BJ (cell line): ENCODE measurements around the gene CTTNBP2. TPM values are rescaled to one million over a fixed set of nuclear protein-coding genes. Genes with fewer than 3 reads are reported as not detected.

Experiments
- CTCF ChIA-PET: fragments of 350-600 bp; formaldehyde crosslinking; extraction: SDS; loops from one replicate; lab custom pipeline; 2021; ENCODE audit warnings: antibody characterized with exemption, inconsistent platforms; lab: Yijun Ruan, JAX
- POLR2A ChIA-PET: fragments of 300-600 bp; sonication (Branson Sonifier 250); formaldehyde crosslinking; extraction: SDS; loops from one replicate; lab custom pipeline; 2021; ENCODE audit warnings: antibody characterized with exemption; lab: Charles Lee
- DNase-seq: peaks from one replicate; pipeline ENCODE4 v3.0.0-alpha.2; 2011; ENCODE audit warnings: low read depth
- H3K27me3 ChIP-seq: 2 replicates; pipeline ENCODE4 v1.6.0; 2011; ENCODE audit warnings: low read length; ENCODE audit not compliant: control insufficient read depth, insufficient read depth
- H3K36me3 ChIP-seq: 2 replicates; pipeline ENCODE4 v1.5.1; 2011; ENCODE audit warnings: low read length; ENCODE audit not compliant: control insufficient read depth, insufficient read depth
- H3K4me3 ChIP-seq: 2 replicates; pipeline ENCODE4 v1.5.1; 2011; ENCODE audit warnings: low read depth, mild to moderate bottlenecking, control low read depth, low read length
- polyA plus RNA-seq: library from polyadenylated mRNA; depleted of rRNA; stranded (reverse); fragments of >200 nt; gene quantifications from 2 replicates; pipeline ENCODE4 v1.2.3, GENCODE V29; 2011
- TF ChIP-seq, protein P1 (sequence below): IDR thresholded peaks from 2 replicates; pipeline ENCODE4 v1.5.1; 2011; ENCODE audit warnings: low read depth, mild to moderate bottlenecking, control low read depth, inconsistent platforms, low read length, moderate library complexity; ENCODE audit not compliant: insufficient read depth

CTTNBP2 gene
- polyA plus RNA-seq, 1 experiment, result 0.34 TPM

DNA sequence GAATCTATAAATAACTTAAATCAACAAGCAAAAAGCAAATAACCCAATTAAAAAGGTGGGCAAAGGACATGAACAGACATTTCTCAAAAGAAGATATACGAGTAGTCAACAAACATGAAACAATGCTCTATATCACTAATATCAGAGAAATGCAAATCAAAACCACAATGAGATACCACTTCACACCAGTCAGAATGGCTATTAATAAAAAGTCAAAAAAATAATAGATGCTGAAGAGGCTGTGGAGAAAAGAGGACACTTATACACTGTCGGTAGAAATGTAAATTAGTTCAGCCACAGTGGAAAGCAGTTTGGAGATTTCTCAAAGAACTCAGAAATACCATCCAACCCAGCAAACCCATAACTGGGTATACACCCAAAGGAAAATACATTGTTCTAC lies 70.6 kb downstream of the CTTNBP2 start:
- H3K27me3 ChIP-seq, result no peaks in the 10 kb centered on the region
- no peaks in the 10 kb centered on the region for H3K36me3 ChIP-seq
- ChIA-PET POLR2A (no interaction called here), CTCF (no interaction called here)
- DNase-seq, result no peak
- TF ChIP-seq, protein P1, sequence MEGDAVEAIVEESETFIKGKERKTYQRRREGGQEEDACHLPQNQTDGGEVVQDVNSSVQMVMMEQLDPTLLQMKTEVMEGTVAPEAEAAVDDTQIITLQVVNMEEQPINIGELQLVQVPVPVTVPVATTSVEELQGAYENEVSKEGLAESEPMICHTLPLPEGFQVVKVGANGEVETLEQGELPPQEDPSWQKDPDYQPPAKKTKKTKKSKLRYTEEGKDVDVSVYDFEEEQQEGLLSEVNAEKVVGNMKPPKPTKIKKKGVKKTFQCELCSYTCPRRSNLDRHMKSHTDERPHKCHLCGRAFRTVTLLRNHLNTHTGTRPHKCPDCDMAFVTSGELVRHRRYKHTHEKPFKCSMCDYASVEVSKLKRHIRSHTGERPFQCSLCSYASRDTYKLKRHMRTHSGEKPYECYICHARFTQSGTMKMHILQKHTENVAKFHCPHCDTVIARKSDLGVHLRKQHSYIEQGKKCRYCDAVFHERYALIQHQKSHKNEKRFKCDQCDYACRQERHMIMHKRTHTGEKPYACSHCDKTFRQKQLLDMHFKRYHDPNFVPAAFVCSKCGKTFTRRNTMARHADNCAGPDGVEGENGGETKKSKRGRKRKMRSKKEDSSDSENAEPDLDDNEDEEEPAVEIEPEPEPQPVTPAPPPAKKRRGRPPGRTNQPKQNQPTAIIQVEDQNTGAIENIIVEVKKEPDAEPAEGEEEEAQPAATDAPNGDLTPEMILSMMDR, result no peak
- no peak overlapping the region for H3K4me3 ChIP-seq

DNA sequence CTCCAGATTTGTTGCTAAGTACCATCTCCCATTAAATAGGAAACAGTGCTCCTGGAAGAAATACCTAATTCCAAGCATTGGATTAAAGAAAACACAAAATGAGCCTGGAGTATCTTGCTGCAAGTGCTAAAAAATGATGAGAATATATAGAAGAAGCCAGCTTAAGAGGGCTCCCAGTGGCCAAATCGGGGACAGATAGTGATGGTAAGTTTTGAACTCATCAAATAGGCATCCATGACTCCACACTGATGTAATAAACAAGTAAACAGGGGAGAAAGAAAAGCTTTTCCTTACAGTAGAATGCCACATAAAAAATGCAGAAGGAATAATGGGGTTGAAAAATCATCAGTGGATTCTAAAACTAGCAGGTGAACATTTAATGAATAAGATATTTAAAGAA lies 72.4 kb downstream of the CTTNBP2 start:
- Histone ChIP-seq H3K36me3 (no peaks in the 10 kb centered on the region), H3K27me3 (peaks cover 2% of the 10 kb centered on the region; the same call in 1 of the 2 replicates), H3K4me3 (no peak overlapping the region)
- DNase-seq, result no peak
- POLR2A ChIA-PET, result no interaction called here
- CTCF ChIA-PET, result no interaction called here
- TF ChIP-seq, protein P1, result no peak

DNA sequence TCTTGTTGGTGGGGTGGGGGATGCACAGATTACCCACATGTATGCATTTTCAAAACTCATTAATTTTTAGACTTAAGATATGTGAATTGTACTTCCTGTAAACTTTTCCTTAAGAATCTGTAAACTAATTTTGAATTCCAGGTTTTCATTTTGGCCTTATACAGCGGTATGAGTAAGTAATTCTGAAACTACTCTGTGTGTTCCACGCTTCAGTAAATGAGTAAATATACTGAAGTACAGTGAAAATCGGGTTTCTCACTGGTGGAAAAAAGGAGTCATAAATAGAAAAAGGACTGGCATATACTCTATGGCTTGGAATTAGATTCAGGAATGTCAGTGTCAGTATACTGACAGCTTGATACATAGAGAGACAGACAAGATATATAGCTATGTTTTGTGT lies 72.8 kb downstream of the CTTNBP2 start:
- Histone ChIP-seq H3K27me3 (peaks cover 2% of the 10 kb centered on the region; the same call in 1 of the 2 replicates), H3K36me3 (no peaks in the 10 kb centered on the region), H3K4me3 (no peak overlapping the region)
- POLR2A ChIA-PET, result no interaction called here
- DNase-seq, result no peak
- TF ChIP-seq, protein P1, result no peak
- CTCF ChIA-PET, result no interaction called here

DNA sequence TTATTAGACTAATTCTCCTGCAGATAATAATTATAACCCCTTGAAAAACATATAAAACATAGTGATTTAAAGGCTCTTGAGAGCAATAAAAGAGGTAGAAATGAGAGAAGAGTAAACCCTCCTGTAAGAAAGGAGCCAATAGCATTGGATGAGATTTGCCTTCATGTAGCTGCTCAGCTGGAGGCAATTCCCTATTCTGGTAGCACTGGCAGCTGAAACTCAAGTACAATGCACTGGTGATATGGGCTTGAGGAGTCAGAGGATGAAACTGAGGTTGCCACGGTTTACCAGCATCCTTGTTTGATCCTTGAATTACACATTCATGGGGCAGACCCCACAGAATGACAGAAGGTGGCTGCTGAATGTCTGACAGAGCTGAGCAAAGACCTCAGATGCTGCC lies 76.4 kb downstream of the CTTNBP2 start:
- POLR2A ChIA-PET, result no interaction called here
- Histone ChIP-seq H3K36me3 (no peaks in the 10 kb centered on the region), H3K4me3 (no peak overlapping the region), H3K27me3 (peaks cover 2% of the 10 kb centered on the region; the same call in 1 of the 2 replicates)
- TF ChIP-seq, protein P1, result no peak
- CTCF ChIA-PET, result no interaction called here
- no peak for DNase-seq

DNA sequence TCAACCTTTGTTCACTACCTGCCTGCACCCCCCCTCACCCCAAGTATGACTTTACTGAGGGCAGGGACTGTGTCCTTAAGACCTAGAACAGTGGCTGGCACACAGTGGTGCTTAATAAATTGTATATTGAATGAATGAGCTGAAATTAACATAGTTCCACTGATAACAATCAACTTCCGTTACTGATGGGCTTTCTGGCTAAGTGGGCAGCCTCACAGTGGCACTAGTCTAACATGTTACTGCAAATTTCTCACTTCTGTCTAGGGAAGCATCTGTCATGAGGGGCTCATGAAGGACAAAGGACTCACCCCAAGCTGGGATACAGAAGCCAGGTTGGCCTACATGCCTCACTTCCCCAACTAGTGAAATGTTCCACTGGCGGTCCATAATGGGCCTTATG lies 79.3 kb downstream of the CTTNBP2 start:
- Histone ChIP-seq H3K27me3 (peaks cover 2% of the 10 kb centered on the region; the same call in 1 of the 2 replicates), H3K4me3 (no peak overlapping the region), H3K36me3 (no peaks in the 10 kb centered on the region)
- POLR2A ChIA-PET, result no interaction called here
- CTCF ChIA-PET, result interaction anchor here (1.0 kb wide), 1 partner anchor 47 kb away, joined by 3 read pairs; no protein-coding TSS in a partner anchor
- TF ChIP-seq, protein P1, result no peak
- DNase-seq, result no peak
